ENCODE results near the gene WBP2. TPM values are rescaled to one million over a fixed set of nuclear protein-coding genes. Genes with fewer than 3 reads are reported as not detected.
A peak's percentile ranks its signal among the peaks of the same experiment; 100 is the strongest.
"Not testable (repeated sequence)": the region's sequence is repeated elsewhere in the genome, so short reads cannot be mapped to it uniquely, and the experiment has no call there.

Gene WBP2
- total and polyA plus RNA-seq, 9 of the 15 experiments (the other 6 are each of a cell fraction or from before 2014, with no cell fraction given) = 2.2 to 74.3 (median 20.0) TPM

DNA sequence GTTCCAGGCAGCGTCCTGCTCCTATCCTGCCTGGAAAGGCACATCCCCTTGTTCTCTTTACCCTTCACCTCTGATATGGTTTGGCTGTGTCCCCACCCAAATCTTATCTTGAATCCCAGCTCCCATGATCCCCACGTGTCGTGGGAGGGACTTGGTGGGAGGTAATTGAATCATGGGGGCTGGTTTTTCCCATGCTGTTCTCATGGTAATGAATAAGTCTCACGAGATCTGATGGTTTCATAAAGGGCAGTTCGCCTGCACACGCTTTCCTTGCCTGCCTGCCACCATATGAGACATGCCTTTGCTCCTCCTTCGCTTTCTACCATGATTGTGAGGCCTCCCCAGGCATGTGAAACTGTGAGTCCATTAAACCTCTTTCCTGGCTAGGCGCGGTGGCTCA lies 30.7 kb upstream of the WBP2 start:
- CTCF ChIA-PET (ENCODE audit: low intra/inter-chr PET ratio); ATAC-seq; H3K9me3 ChIP-seq (replicated peaks; ENCODE audit: control insufficient read depth, insufficient read depth, low read depth, low read length); H3K79me2 ChIP-seq (ENCODE audit: control insufficient read depth, insufficient read depth, low read length); H3K9ac ChIP-seq (ENCODE audit: insufficient read depth in 1 of 2, low read depth in 2 of 2, low read length in 2 of 2); in situ Hi-C loops (cut with MboI); H2AFZ ChIP-seq (ENCODE audit: low read depth, low read length); FAIRE-seq; intact Hi-C loops (cut with micrococcal nuclease); H4K20me1 ChIP-seq (replicated peaks; ENCODE audit: control insufficient read depth, insufficient read depth, low read length); H3K27me3 ChIP-seq (ENCODE audit: control insufficient read depth in 2 of 2, insufficient read depth in 2 of 2, low read length in 2 of 2); BruUV-seq (replicated peaks); H3K9me1 ChIP-seq (ENCODE audit: control insufficient read depth, insufficient read depth, low read length); H3K4me3 ChIP-seq; H3K27ac ChIP-seq (ENCODE audit: extremely low read depth, low read depth, low read length): not testable (repeated sequence)
- peak in 1 of 4 experiments; percentile 52 for DNase-seq (ENCODE audit: extremely low read depth in 1 of 4, low spot score in 3 of 4)
- H3K4me1 ChIP-seq (replicated peaks in 1 of 2; ENCODE audit: control insufficient read depth in 2 of 2, insufficient read depth in 2 of 2, low read length in 2 of 2) = peaks cover 3 to 26% of the 10 kb centered on the region in 2 experiments; a peak in 4 of 5 replicates
- peak; percentile 23; the same call in 1 of the 2 replicates for TF ChIP-seq CC2D1A (IDR thresholded peaks at IDR 0.05)
- peak in 1 of 2 experiments; percentile 45; a peak in 1 of 4 replicates for TF ChIP-seq MNT (conservative IDR thresholded peaks at IDR 0.05)
- TF ChIP-seq CHD2 (IDR thresholded peaks at IDR 0.05; ENCODE audit: low read depth, low read length) = peak; percentile 65
- peak; percentile 65 for TF ChIP-seq USF1 (CRISPR knock-in tag; IDR thresholded peaks at IDR 0.05)
- peak; percentile 32; the same call in 1 of the 2 replicates for TF ChIP-seq ZNF143 (CRISPR knock-in tag; IDR thresholded peaks at IDR 0.05)
- peak; percentile 46; the same call in 1 of the 2 replicates for TF ChIP-seq CBFA2T3 (IDR thresholded peaks at IDR 0.05)
- TF ChIP-seq ZNF431 (CRISPR knock-in tag; IDR thresholded peaks at IDR 0.05) = peak; percentile 78; the same call in 1 of the 2 replicates
- H3K4me2 ChIP-seq (ENCODE audit: insufficient read depth, low read length) = 0 out of 2 replicates have a peak overlapping the region, but pooled peaks have one; percentile 11
- 55% methylated on average over 9 of the region's 9 CpGs for WGBS (ENCODE audit: insufficient coverage, low coverage, missing lambda C conversion rate)
- peaks cover 14% of the 10 kb centered on the region; the same call in 1 of the 3 replicates for H3K36me3 ChIP-seq (ENCODE audit: control insufficient read depth, insufficient read depth, low read length)
- POLR2A ChIA-PET = interaction anchor here (0.6 to 15.9 kb wide), 2 partner anchors 9 to 11 kb away, joined by 4 to 169 read pairs; partner anchors contain the start of gene TRIM47

Data from K562 (cell line).